Measurements from ENCODE around the gene SCARF2.
"Not testable (repeated sequence)": the region's sequence is repeated elsewhere in the genome, so short reads cannot be mapped to it uniquely, and the experiment has no call there.

The SCARF2 gene

GRCh38 chr22:20437613-20438426 lies at the start of gene SCARF2:
Gene SCARF2, minus strand, starts transcription at chr22:20437825. Its CDS starts 71 bp downstream, at chr22:20437754.
- TF ChIP-seq ZNF274 (IDR thresholded peaks at IDR 0.05; ENCODE audit: low read depth, low read length): no peak
- no peak within 1 kb of the TSS for H3K4me3 ChIP-seq (ENCODE audit: low read length)

GRCh38 chr22:20486229-20486628 lies 48.6 kb upstream of the SCARF2 start:
- no peak for TF ChIP-seq ZNF274 (IDR thresholded peaks at IDR 0.05; ENCODE audit: low read depth, low read length)
- no peak overlapping the region for H3K4me3 ChIP-seq (ENCODE audit: low read length)

DNA sequence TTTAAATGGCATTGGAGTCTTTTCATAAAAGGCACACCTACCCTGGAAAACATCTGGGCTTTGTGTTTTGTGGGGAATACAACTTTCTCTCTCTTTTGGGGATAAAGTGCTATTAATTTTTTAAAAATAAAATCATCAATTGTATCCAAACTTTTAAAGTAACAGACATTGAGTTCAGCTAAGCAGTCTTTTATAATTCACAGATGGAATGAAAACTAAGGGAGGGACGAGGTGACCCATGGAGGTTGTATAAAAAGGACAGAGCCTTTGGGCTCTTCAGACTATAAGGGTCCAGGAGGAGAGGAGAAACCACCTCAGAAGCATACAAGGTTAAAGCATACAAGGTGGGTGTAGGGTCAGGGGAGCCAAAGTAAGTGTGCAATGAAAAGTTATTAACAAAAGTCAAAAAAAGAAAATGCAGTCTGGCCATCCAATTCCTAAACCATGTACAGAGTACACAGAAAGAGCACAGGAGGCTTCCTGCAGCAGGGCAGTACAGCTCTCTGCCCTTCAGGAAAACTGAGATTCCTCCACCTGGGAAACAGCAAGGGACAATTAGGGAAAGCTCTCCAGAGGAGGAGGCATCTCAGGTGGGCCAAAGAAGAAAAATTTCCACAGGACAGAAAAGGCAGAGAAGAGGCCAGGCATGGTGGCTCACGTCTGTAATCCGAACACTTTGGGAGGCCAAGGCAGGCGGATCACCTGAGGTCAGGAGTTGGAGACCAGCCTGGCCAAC lies 47.5 kb upstream of the SCARF2 start:
- no peak overlapping the region for H3K4me3 ChIP-seq (ENCODE audit: low read length)
- TF ChIP-seq ZNF274 (IDR thresholded peaks at IDR 0.05; ENCODE audit: low read depth, low read length): no peak

- TF ChIP-seq ZNF274 (IDR thresholded peaks at IDR 0.05; ENCODE audit: low read depth, low read length): no peak
- no peak overlapping the region for H3K4me3 ChIP-seq (ENCODE audit: low read length)
These were observed 46.1 kb upstream of the SCARF2 start for GRCh38 chr22:20483771-20484170.

DNA sequence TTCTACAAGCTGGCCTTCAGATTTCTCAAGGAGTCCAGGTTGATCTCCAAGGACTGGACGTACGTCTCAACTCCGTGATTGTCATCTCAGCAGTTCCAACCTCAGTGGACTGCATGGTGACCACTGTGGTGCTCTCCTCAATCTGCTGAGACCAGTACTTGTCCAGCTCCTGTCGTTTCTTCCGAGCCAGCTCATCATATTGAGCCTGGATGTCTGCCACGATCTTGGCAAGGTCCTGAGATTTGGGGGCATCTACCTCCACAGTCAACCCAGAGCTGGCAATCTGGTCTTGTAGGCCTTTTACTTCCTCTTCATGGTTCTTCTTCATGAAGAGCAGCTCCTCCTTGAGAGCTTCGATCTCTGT lies 45.5 kb upstream of the SCARF2 start:
- H3K4me3 ChIP-seq (ENCODE audit: low read length): not testable (repeated sequence)

GRCh38 chr22:20479612-20480196 lies 42.1 kb upstream of the SCARF2 start:
- H3K4me3 ChIP-seq (ENCODE audit: low read length): no peak overlapping the region
- no peak for TF ChIP-seq ZNF274 (IDR thresholded peaks at IDR 0.05; ENCODE audit: low read depth, low read length)

GRCh38 chr22:20478059-20478458 lies 40.4 kb upstream of the SCARF2 start:
- not testable (repeated sequence) for H3K4me3 ChIP-seq (ENCODE audit: low read length)

GRCh38 chr22:20475569-20475968 lies 37.9 kb upstream of the SCARF2 start:
- H3K4me3 ChIP-seq (ENCODE audit: low read length): not testable (repeated sequence)

GRCh38 chr22:20475115-20475436 lies 37.5 kb upstream of the SCARF2 start:
- no peak overlapping the region for H3K4me3 ChIP-seq (ENCODE audit: low read length)
- TF ChIP-seq ZNF274 (IDR thresholded peaks at IDR 0.05; ENCODE audit: low read depth, low read length): no peak

GRCh38 chr22:20472629-20473442 lies 35.2 kb upstream of the SCARF2 start:
- H3K4me3 ChIP-seq (ENCODE audit: low read length): no peak overlapping the region
- TF ChIP-seq ZNF274 (IDR thresholded peaks at IDR 0.05; ENCODE audit: low read depth, low read length): no peak

- no peak overlapping the region for H3K4me3 ChIP-seq (ENCODE audit: low read length)
- no peak for TF ChIP-seq ZNF274 (IDR thresholded peaks at IDR 0.05; ENCODE audit: low read depth, low read length)
These were observed 33.7 kb upstream of the SCARF2 start for GRCh38 chr22:20471126-20471833.

- not testable (repeated sequence) for H3K4me3 ChIP-seq (ENCODE audit: low read length)
These were observed 32.9 kb upstream of the SCARF2 start for GRCh38 chr22:20470525-20470924.

- no peak overlapping the region for H3K4me3 ChIP-seq (ENCODE audit: low read length)
- TF ChIP-seq ZNF274 (IDR thresholded peaks at IDR 0.05; ENCODE audit: low read depth, low read length): no peak
These were observed 31.7 kb upstream of the SCARF2 start for GRCh38 chr22:20469110-20469868.
